ENCODE data around the gene DCXR. TPM values are rescaled to one million over a fixed set of nuclear protein-coding genes. Genes with fewer than 3 reads are reported as not detected.

The DCXR gene
- total RNA-seq, 1 experiment from 2014 or later = 306 TPM

DNA sequence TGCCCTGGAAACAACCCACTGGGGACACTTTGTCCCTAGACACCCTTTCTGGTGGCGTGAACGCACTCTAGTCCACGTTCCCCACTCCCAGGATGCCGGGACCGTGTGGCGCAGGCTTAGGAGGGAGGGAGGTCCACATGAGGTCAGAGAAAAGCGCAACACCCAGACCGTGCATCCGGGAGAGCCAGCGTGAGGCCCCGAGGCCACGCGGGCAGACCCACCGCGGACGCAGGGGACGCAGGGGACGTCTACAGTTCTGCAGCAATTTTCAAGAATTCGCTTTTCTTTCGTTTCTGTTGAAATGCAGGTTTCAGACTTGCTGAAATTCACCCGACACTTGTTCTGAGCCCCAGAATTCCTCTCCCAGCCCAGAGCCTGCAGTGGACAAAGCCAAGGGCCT lies 9.4 kb upstream of the DCXR start:
- Histone ChIP-seq H3K9me2 (ENCODE audit: insufficient read depth) (no peaks in the 10 kb centered on the region), H3K36me3 (ENCODE audit: control insufficient read depth in 1 of 2, insufficient read depth in 2 of 2, low read length in 2 of 2) (peaks cover 7 to 19% of the 10 kb centered on the region in 2 experiments; a peak in 2 of 4 replicates), H4K20me1 (ENCODE audit: insufficient read depth) (no peaks in the 10 kb centered on the region), H3K27me3 (ENCODE audit: insufficient read depth, low read length) (no peaks in the 10 kb centered on the region), H3K4me2 (ENCODE audit: low read length) (no peak overlapping the region), H2AFZ (ENCODE audit: low read depth, low read length, poor library complexity, severe bottlenecking) (no peak overlapping the region), H3K79me2 (ENCODE audit: insufficient read depth, low read length) (peaks cover 14% of the 10 kb centered on the region; the same call in 1 of the 2 replicates), H3K27ac (ENCODE audit: low read depth, low read length) (no peak overlapping the region), H3K4me3 (replicated peaks in 1 of 2; ENCODE audit: low read depth in 1 of 2, low read length in 2 of 2) (no peak overlapping the region), H3K9me3 (ENCODE audit: control insufficient read depth in 1 of 2, insufficient read depth in 1 of 2, low read depth in 1 of 2, low read length in 2 of 2) (no peaks in the 10 kb centered on the region), H3K9ac (ENCODE audit: low read length) (no peak overlapping the region), H3K4me1 (ENCODE audit: control insufficient read depth in 1 of 2, insufficient read depth in 2 of 2, low read length in 2 of 2) (peaks cover 6 to 10% of the 10 kb centered on the region in 2 experiments; a peak in 3 of 4 replicates)
- ChIA-PET POLR2A (no interaction called here), CTCF (no interaction called here), RAD21 (ENCODE audit: low non-redundant PET in 1 of 2, low total read pairs in 2 of 2, uncharacterized antibody in 2 of 2, unreplicated experiment in 2 of 2) (no interaction called here)
- no TSS peak for BruUV-seq (replicated peaks)
- DNase-seq (ENCODE audit: low read depth, low spot score) = no peak
- TF ChIP-seq SP1 (IDR thresholded peaks at IDR 0.05; ENCODE audit: low read depth) (no peak), ZNF274 (IDR thresholded peaks at IDR 0.05; ENCODE audit: low read depth, low read length) (no peak), FOSL1 (IDR thresholded peaks at IDR 0.05; ENCODE audit: low read depth) (no peak)
- intact Hi-C loops (cut with micrococcal nuclease) = no loop called here
- no peak for ATAC-seq

DNA sequence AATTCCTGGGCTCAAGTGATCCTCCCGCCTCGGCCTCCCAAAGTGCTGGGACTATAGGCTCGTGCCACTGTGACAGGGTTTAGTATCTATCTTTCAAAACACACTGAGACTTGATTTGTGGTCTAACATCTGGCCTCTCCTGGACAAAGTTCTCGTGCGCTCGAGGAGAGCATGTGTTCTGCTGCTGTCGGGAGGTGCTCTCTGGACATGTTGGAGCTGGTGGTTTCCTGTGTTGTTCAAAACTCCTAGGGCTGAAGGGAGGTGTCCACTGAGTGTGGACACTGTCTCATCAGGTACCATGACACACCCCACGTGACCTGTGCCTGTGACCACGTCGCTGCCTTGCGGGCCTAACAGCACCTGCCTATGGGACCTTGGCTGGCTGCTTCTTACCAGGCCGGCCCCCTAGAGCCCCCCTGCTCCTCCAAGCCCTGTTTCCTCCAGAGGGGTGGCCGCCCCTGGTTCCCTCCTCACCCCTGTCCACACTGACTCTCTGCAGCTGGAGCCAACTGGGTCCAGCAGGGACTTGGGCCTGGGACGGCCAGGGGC lies 8.5 kb upstream of the DCXR start:
- Histone ChIP-seq H3K27ac (ENCODE audit: low read depth, low read length) (no peak overlapping the region), H3K4me3 (replicated peaks in 1 of 2; ENCODE audit: low read depth in 1 of 2, low read length in 2 of 2) (no peak overlapping the region), H4K20me1 (ENCODE audit: insufficient read depth) (no peaks in the 10 kb centered on the region), H3K79me2 (ENCODE audit: insufficient read depth, low read length) (peaks cover 13% of the 10 kb centered on the region; the same call in 1 of the 2 replicates), H3K27me3 (ENCODE audit: insufficient read depth, low read length) (no peaks in the 10 kb centered on the region), H3K4me2 (ENCODE audit: low read length) (no peak overlapping the region), H3K9ac (ENCODE audit: low read length) (no peak overlapping the region), H2AFZ (ENCODE audit: low read depth, low read length, poor library complexity, severe bottlenecking) (no peak overlapping the region), H3K36me3 (ENCODE audit: control insufficient read depth in 1 of 2, insufficient read depth in 2 of 2, low read length in 2 of 2) (peaks cover 7 to 19% of the 10 kb centered on the region in 2 experiments; a peak in 2 of 4 replicates), H3K9me3 (ENCODE audit: control insufficient read depth in 1 of 2, insufficient read depth in 1 of 2, low read depth in 1 of 2, low read length in 2 of 2) (no peaks in the 10 kb centered on the region), H3K4me1 (ENCODE audit: control insufficient read depth in 1 of 2, insufficient read depth in 2 of 2, low read length in 2 of 2) (peaks cover 6 to 10% of the 10 kb centered on the region in 2 experiments; a peak in 3 of 4 replicates), H3K9me2 (ENCODE audit: insufficient read depth) (no peaks in the 10 kb centered on the region)
- DNase-seq (ENCODE audit: low read depth, low spot score) (no peak), ATAC-seq (no peak)
- intact Hi-C loops (cut with micrococcal nuclease) = no loop called here
- ChIA-PET CTCF (no interaction called here), RAD21 (ENCODE audit: low non-redundant PET in 1 of 2, low total read pairs in 2 of 2, uncharacterized antibody in 2 of 2, unreplicated experiment in 2 of 2) (no interaction called here), POLR2A (no interaction called here)
- no TSS peak for BruUV-seq (replicated peaks)
- TF ChIP-seq, protein P1, sequence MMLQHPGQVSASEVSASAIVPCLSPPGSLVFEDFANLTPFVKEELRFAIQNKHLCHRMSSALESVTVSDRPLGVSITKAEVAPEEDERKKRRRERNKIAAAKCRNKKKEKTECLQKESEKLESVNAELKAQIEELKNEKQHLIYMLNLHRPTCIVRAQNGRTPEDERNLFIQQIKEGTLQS (IDR thresholded peaks at IDR 0.05) = no peak
- TF ChIP-seq ZFX (IDR thresholded peaks at IDR 0.05) (no peak), EZH2phosphoT487 (IDR thresholded peaks at IDR 0.05; ENCODE audit: borderline replicate concordance) (no peak), JUND (IDR thresholded peaks at IDR 0.05) (no peak), ZNF274 (IDR thresholded peaks at IDR 0.05; ENCODE audit: low read depth, low read length) (no peak), RAD21 (IDR thresholded peaks at IDR 0.05; ENCODE audit: low read depth) (no peak), CEBPB (IDR thresholded peaks at IDR 0.05; ENCODE audit: low read depth) (no peak), POLR2AphosphoS5 (IDR thresholded peaks at IDR 0.05; ENCODE audit: low read depth, low read length) (no peak), POLR2A (IDR thresholded peaks at IDR 0.05; ENCODE audit: borderline replicate concordance, extremely low read depth, insufficient read depth, insufficient read length) (no peak), SIN3A (IDR thresholded peaks at IDR 0.05; ENCODE audit: low read depth) (no peak), EZH2 (IDR thresholded peaks at IDR 0.05) (no peak), CBX3 (IDR thresholded peaks at IDR 0.05; ENCODE audit: low read depth) (no peak), ELF1 (IDR thresholded peaks at IDR 0.05; ENCODE audit: borderline replicate concordance, low read depth) (no peak)
- TF ChIP-seq, protein P2, sequence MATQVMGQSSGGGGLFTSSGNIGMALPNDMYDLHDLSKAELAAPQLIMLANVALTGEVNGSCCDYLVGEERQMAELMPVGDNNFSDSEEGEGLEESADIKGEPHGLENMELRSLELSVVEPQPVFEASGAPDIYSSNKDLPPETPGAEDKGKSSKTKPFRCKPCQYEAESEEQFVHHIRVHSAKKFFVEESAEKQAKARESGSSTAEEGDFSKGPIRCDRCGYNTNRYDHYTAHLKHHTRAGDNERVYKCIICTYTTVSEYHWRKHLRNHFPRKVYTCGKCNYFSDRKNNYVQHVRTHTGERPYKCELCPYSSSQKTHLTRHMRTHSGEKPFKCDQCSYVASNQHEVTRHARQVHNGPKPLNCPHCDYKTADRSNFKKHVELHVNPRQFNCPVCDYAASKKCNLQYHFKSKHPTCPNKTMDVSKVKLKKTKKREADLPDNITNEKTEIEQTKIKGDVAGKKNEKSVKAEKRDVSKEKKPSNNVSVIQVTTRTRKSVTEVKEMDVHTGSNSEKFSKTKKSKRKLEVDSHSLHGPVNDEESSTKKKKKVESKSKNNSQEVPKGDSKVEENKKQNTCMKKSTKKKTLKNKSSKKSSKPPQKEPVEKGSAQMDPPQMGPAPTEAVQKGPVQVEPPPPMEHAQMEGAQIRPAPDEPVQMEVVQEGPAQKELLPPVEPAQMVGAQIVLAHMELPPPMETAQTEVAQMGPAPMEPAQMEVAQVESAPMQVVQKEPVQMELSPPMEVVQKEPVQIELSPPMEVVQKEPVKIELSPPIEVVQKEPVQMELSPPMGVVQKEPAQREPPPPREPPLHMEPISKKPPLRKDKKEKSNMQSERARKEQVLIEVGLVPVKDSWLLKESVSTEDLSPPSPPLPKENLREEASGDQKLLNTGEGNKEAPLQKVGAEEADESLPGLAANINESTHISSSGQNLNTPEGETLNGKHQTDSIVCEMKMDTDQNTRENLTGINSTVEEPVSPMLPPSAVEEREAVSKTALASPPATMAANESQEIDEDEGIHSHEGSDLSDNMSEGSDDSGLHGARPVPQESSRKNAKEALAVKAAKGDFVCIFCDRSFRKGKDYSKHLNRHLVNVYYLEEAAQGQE (IDR thresholded peaks at IDR 0.05; ENCODE audit: low read depth) = no peak
